Spleen (tissue), 11 donors: ENCODE measurements around the gene GARIN5B. TPM values are rescaled to one million over a fixed set of nuclear protein-coding genes. Genes with fewer than 3 reads are reported as not detected.

Experiments
- DNase-seq: peaks from one replicate; pipeline ENCODE4 v3.0.0-alpha.2; 2020
- H3K27ac ChIP-seq, 8 donors: fragments of 200-600 bp; sonication (generic) in 7 of 8; 1 replicate in 4 of 8; 2 replicates in 4 of 8; pipeline versions ENCODE4 v1.5.0 to v1.8.0; 2016 to 2021; ENCODE audit warnings: inconsistent platforms in 4 of 8, mild to moderate bottlenecking in 4 of 8, moderate library complexity in 1 of 8
- H3K27me3 ChIP-seq, 7 donors: fragments of 200-600 bp; sonication (generic) in 6 of 7; replicated peaks in 1 of 7; 1 replicate in 4 of 7; 2 replicates in 3 of 7; pipeline versions ENCODE4 v1.5.0 to v1.8.0; 2016 to 2021; ENCODE audit warnings: inconsistent platforms in 3 of 7, mild to moderate bottlenecking in 1 of 7
- H3K36me3 ChIP-seq, 6 donors: fragments of 200-600 bp; sonication (generic) in 5 of 6; 1 replicate in 4 of 6; 2 replicates in 2 of 6; pipeline versions ENCODE4 v1.5.0 to v1.8.0; 2016 to 2021; ENCODE audit warnings: inconsistent platforms in 2 of 6
- H3K4me1 ChIP-seq, 6 donors: fragments of 200-600 bp; sonication (generic) in 5 of 6; 1 replicate in 3 of 6; 2 replicates in 3 of 6; pipeline versions ENCODE4 v1.5.0 to v1.8.0; 2016 to 2021; ENCODE audit warnings: inconsistent platforms in 3 of 6
- H3K4me3 ChIP-seq, 8 donors: fragments of 200-600 bp; sonication (generic) in 7 of 8; 1 replicate in 4 of 8; 2 replicates in 4 of 8; pipeline versions ENCODE4 v1.5.0 to v1.8.0; 2016 to 2021; ENCODE audit warnings: inconsistent platforms in 4 of 8, mild to moderate bottlenecking in 4 of 8, moderate library complexity in 2 of 8
- H3K9me3 ChIP-seq, 8 donors: fragments of 200-600 bp; sonication (generic) in 7 of 8; 1 replicate in 4 of 8; 2 replicates in 4 of 8; pipeline versions ENCODE4 v1.5.0 to v1.8.0; 2016 to 2021; ENCODE audit warnings: inconsistent platforms in 4 of 8
- POLR2A ChIP-seq, 3 donors: fragments of 450-650 bp; IDR thresholded peaks; one replicate each; pipeline ENCODE4 v1.5.1; 2017; ENCODE audit warnings: antibody characterized with exemption in 3 of 3, mild to moderate bottlenecking in 1 of 3
- POLR2AphosphoS5 ChIP-seq, 3 donors: sonication (generic); formaldehyde crosslinking; IDR thresholded peaks; one replicate each; pipeline ENCODE4 v1.5.1; 2017; ENCODE audit warnings: antibody characterized with exemption in 3 of 3
- WGBS, 5 donors: extraction: QIAGEN DNeasy Blood & Tissue Kit in 3 of 5; methylation state at CpG; one replicate each; pipeline versions ENCODE4 v1.1.5 to v1.1.7; 2013 to 2018; 5-methylcytosine and 5-hydroxymethylcytosine counted together
- intact Hi-C: fragments of 100-400 bp; cut with DNase I; formaldehyde crosslinking; loops from one replicate; pipeline ENCODE4 v1.15.0; 2023; ENCODE audit warnings: low total_unique reads
- polyA plus RNA-seq, 3 donors: library from polyadenylated mRNA; stranded (reverse); fragments of 200-250 nt; gene quantifications; one replicate each; pipeline ENCODE4 v1.2.1, GENCODE V29; 2013
- total RNA-seq, 7 donors: library from RNA; depleted of rRNA in 3 of 7; stranded (reverse); fragments of >200 nt in 3 of 7; fragmentation: NEBNext Ultra II Directional in 4 of 7; extraction: Animal tissue kit (Norgen Biotek cat#: 25700) in 4 of 7; gene quantifications; one replicate each; pipeline versions ENCODE4 v1.1.0 to v1.2.1, GENCODE V29; 2016 to 2021
- TF ChIP-seq, protein P1 (sequence below), 11 experiments: fragments of 200-600 bp in 7 of 11; fragments of 450-650 bp in 4 of 11; sonication (generic) in 4 of 11; IDR thresholded peaks in 8 of 11; conservative IDR thresholded peaks in 3 of 11; 1 replicate in 7 of 11; 2 replicates in 4 of 11; pipeline versions ENCODE4 v1.4.0 to v1.8.0; 2016 to 2021; ENCODE audit warnings: antibody characterized with exemption in 11 of 11, inconsistent platforms in 4 of 11, mild to moderate bottlenecking in 1 of 11
- donor health status: healthy with polysubstance abuse.
- donor health status: DM: no; HTN: no; CAD: no; lungs with moderate emphysema.
- donor health status: DM: no; HTN: no; CAD: no.
- donor health status: Bipolar disorder and iron deficiency.
- donor health status: healthy.
- donor health status: DM: no; HTN: no; CAD: no.
- donor health status: DM: yes; HTN: yes; CAD: no.

The GARIN5B gene
- total and polyA plus RNA-seq, 10 donors = not detected

DNA sequence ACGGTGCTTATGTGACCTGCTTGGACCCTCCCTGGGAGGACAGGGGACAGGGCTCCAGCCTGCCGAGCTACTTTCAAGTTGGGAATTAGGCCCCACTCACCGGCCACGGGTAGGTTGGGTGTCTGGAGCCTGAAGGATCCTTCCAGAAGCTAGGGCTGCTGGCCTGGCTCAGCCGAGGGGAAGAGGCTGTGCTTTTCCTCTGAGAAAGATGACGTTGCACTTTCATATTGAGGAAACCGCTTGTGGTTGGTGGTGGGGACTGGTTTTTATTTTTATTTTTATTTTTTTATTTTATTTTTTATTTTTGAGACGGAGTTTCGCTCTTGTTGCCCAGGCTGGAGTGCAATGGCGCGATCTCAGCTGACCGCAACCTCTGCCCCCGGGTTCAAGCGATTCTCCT lies 37.9 kb downstream of the GARIN5B start, which contains the start of gene TMEM150B:
TSS of gene TMEM150B (minus strand) at position 170 of the 400 bp plus-strand sequence. CDS start 4,305 bp downstream, outside the sequence.
- WGBS, 5 donors = 47 to 59% (median 53%) methylated on average over 13 to 14 of the region's 14 CpGs
- peak within 1 kb of the TSS in 2 of 8 donors; percentile 17 to 38 for H3K4me3 ChIP-seq
- H3K36me3 ChIP-seq = peaks cover 0 to 3% (median 0%) of the 10 kb centered on the region in 6 donors
- peak within 1 kb of the TSS in 6 of 8 donors; percentile 5 to 76 (median 66) for H3K27ac ChIP-seq
- peaks cover 0 to 29% (median 0%) of the 10 kb centered on the region in 7 donors for H3K27me3 ChIP-seq
- H3K4me1 ChIP-seq = peaks cover 0 to 40% (median 0%) of the 10 kb centered on the region in 6 donors
- peak; percentile 9 to 35 (median 15) for TF ChIP-seq POLR2AphosphoS5 (IDR thresholded peaks at IDR 0.05)
- TF ChIP-seq, protein P1, sequence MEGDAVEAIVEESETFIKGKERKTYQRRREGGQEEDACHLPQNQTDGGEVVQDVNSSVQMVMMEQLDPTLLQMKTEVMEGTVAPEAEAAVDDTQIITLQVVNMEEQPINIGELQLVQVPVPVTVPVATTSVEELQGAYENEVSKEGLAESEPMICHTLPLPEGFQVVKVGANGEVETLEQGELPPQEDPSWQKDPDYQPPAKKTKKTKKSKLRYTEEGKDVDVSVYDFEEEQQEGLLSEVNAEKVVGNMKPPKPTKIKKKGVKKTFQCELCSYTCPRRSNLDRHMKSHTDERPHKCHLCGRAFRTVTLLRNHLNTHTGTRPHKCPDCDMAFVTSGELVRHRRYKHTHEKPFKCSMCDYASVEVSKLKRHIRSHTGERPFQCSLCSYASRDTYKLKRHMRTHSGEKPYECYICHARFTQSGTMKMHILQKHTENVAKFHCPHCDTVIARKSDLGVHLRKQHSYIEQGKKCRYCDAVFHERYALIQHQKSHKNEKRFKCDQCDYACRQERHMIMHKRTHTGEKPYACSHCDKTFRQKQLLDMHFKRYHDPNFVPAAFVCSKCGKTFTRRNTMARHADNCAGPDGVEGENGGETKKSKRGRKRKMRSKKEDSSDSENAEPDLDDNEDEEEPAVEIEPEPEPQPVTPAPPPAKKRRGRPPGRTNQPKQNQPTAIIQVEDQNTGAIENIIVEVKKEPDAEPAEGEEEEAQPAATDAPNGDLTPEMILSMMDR (IDR thresholded peaks at IDR 0.05 in 8 of 11, conservative IDR thresholded peaks at IDR 0.05 in 3 of 11) = no peak
- no peaks in the 10 kb centered on the region for H3K9me3 ChIP-seq
- DNase-seq = no peak
- intact Hi-C loops = no loop called here

DNA sequence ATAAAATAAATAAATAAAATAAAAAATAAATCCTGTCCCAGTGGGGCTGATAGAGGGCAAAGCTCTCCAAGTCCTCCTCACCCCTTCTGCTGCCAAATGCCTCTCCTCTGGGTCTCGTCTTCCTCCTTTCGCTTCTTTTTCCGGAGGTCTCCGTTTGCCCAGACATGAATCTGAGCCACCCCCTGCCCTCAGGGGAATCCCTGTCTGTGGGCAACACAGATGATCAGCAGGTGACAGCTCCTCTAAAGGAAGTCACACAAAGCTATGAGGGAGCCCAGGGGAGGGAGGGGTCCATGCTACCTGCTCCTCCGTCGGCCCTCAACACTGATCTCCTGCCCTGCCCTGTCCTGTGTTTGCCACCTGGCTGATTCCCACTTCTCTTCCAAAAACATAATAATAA lies 38.4 kb downstream of the GARIN5B start:
- Histone ChIP-seq H3K4me1 (peaks cover 0 to 40% (median 0%) of the 10 kb centered on the region in 6 donors), H3K27ac (peak overlapping the region in 5 of 8 donors; percentile 5 to 76 (median 70)), H3K4me3 (peak overlapping the region in 2 of 8 donors; percentile 17 to 38), H3K27me3 (peaks cover 0 to 29% (median 0%) of the 10 kb centered on the region in 7 donors), H3K36me3 (peaks cover 0 to 8% (median 0%) of the 10 kb centered on the region in 6 donors), H3K9me3 (no peaks in the 10 kb centered on the region)
- intact Hi-C loops = no loop called here
- no peak for DNase-seq
- WGBS, 5 donors = 58 to 85% (median 80%) methylated on average over 6 of the region's 6 CpGs
- no peak for TF ChIP-seq POLR2AphosphoS5 (IDR thresholded peaks at IDR 0.05)
- TF ChIP-seq POLR2A (IDR thresholded peaks at IDR 0.05) = no peak
- TF ChIP-seq, protein P1 (IDR thresholded peaks at IDR 0.05 in 8 of 11, conservative IDR thresholded peaks at IDR 0.05 in 3 of 11) = no peak

DNA sequence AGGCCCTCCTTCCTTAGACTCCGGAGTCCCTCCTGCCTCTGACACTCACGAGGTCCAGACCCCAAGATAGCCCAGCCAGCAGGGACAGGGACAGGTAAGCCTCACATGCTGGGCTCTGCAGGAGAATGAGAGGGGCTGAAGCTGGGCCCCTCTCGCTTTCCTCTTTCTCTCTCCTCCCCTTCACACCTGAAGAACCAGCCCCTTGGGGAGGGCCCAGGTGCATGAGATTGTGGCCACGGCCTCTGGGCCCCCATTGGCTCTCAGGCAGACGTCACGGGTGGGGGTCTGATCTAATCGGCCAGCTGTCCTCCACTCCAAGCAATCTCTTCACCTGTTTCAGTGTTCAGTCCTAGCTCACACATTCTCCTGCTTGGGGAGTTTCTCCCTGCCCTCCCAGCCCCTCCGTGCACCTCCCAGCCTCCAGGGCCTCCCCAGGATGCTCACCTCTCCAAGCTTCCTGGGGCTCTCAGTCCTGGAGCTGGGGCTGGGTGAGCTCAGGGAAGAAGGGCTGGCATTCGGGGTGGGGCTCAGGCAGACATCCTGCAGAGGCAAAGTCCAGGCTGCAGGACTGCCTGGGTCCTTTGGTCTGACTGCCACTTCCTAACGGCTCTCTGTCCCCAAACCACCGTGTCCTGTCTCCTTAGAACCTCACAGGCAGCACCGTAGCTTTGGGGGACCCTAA lies 40.7 kb downstream of the GARIN5B start:
- peaks cover 0 to 24% (median 0%) of the 10 kb centered on the region in 7 donors for H3K27me3 ChIP-seq
- H3K4me1 ChIP-seq = peaks cover 0 to 40% (median 0%) of the 10 kb centered on the region in 6 donors
- intact Hi-C loops = no loop called here
- 45 to 55% (median 51%) methylated on average over 11 to 12 of the region's 12 CpGs for WGBS, 5 donors
- peak overlapping the region in 2 of 8 donors; percentile 53 to 76 for H3K27ac ChIP-seq
- H3K36me3 ChIP-seq = peaks cover 0 to 9% (median 0%) of the 10 kb centered on the region in 6 donors
- H3K4me3 ChIP-seq = peak overlapping the region in 2 of 8 donors; percentile 5 to 9
- TF ChIP-seq, protein P1 (IDR thresholded peaks at IDR 0.05 in 8 of 11, conservative IDR thresholded peaks at IDR 0.05 in 3 of 11) = no peak
- TF ChIP-seq POLR2AphosphoS5 (IDR thresholded peaks at IDR 0.05) (no peak), POLR2A (IDR thresholded peaks at IDR 0.05) (no peak)
- DNase-seq = no peak
- no peaks in the 10 kb centered on the region for H3K9me3 ChIP-seq

DNA sequence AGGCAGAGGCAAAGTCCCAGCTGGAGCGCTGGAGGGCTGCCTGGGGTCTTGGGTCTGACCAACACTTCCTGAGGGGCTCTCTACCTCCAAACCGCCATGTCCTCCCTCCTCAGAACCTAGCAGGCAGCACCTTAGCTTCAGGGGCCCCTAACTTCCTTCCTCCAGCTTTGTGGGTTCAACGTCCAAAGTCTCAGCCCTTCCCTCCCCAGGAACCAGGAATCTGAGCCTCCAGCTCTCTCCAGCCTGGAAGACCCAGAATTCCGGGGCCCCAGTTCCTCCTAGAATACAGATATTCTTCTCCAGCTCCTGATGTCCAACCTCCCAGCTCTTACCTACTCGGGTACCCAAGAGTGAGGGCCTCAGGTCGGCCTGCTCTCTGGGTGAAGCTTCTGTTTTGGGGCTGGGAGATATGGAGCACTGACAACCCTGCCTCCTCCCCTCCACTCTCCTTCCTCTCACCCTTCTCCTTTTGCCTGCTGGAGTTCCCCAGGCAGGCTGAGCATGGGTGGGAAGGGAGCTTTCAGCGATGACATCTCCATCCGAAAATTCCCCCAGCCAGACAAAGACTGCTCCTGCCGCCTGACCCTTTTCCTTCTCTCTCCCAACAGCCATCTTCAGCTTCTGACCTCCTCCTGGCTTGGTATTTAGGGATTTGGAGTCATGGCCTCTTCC lies 41.5 kb downstream of the GARIN5B start:
- H3K9me3 ChIP-seq = no peaks in the 10 kb centered on the region
- peaks cover 0 to 40% (median 0%) of the 10 kb centered on the region in 6 donors for H3K4me1 ChIP-seq
- 37 to 57% (median 48%) methylated on average over 9 of the region's 9 CpGs for WGBS, 5 donors
- H3K27me3 ChIP-seq = peaks cover 0 to 24% (median 0%) of the 10 kb centered on the region in 7 donors
- H3K4me3 ChIP-seq = no peak overlapping the region
- no peak for DNase-seq
- TF ChIP-seq, protein P1 (IDR thresholded peaks at IDR 0.05 in 8 of 11, conservative IDR thresholded peaks at IDR 0.05 in 3 of 11) = no peak
- TF ChIP-seq POLR2A (IDR thresholded peaks at IDR 0.05) (no peak), POLR2AphosphoS5 (IDR thresholded peaks at IDR 0.05) (no peak)
- no peak overlapping the region for H3K27ac ChIP-seq
- H3K36me3 ChIP-seq = peaks cover 0 to 10% (median 0%) of the 10 kb centered on the region in 6 donors
- intact Hi-C loops = no loop called here
